ENCODE results near the gene TESPA1. TPM values are rescaled to one million over a fixed set of nuclear protein-coding genes. Genes with fewer than 3 reads are reported as not detected.

Gene TESPA1
- total and polyA plus RNA-seq, 2 donors (not counting 1 experiment from before 2014, with no cell fraction given) = not detected

DNA sequence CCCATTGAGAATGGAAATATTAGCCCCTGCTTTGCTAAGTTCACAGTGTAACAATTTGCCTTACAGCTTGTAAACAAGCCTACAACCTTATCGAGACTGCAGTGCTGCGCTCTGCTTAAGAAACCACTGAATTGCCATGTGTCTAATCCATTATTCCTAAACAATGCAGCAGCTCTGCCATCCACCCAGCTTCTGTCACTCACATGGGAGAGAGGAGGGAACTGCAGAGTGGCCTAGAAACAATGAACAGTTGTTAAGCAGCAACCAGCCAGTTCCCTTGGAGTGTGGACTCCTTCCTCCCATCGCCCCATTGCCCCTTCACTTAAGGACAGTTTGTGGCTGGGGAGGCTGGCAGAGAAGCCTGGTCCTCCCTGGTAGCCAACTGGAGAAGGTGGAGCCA lies 42.9 kb downstream of the TESPA1 start:
- Histone ChIP-seq H3K79me2 (ENCODE audit: control insufficient read depth, insufficient read depth, low read length) (no peaks in the 10 kb centered on the region), H3K4me2 (ENCODE audit: extremely low read depth, insufficient read depth, low read length) (no peak overlapping the region)
- TF ChIP-seq, protein P1, sequence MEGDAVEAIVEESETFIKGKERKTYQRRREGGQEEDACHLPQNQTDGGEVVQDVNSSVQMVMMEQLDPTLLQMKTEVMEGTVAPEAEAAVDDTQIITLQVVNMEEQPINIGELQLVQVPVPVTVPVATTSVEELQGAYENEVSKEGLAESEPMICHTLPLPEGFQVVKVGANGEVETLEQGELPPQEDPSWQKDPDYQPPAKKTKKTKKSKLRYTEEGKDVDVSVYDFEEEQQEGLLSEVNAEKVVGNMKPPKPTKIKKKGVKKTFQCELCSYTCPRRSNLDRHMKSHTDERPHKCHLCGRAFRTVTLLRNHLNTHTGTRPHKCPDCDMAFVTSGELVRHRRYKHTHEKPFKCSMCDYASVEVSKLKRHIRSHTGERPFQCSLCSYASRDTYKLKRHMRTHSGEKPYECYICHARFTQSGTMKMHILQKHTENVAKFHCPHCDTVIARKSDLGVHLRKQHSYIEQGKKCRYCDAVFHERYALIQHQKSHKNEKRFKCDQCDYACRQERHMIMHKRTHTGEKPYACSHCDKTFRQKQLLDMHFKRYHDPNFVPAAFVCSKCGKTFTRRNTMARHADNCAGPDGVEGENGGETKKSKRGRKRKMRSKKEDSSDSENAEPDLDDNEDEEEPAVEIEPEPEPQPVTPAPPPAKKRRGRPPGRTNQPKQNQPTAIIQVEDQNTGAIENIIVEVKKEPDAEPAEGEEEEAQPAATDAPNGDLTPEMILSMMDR (conservative IDR thresholded peaks at IDR 0.05 in 1 of 2, IDR thresholded peaks at IDR 0.05 in 1 of 2; ENCODE audit: low read depth in 1 of 2, low read length in 2 of 2) = no peak
- TF ChIP-seq EZH2 (IDR thresholded peaks at IDR 0.05; ENCODE audit: low read length, missing control alignments) = no peak

GRCh38 chr12:54940727-54941315 lies 43.7 kb downstream of the TESPA1 start:
- Histone ChIP-seq H3K4me1 (ENCODE audit: control insufficient read depth, extremely low read depth, insufficient read depth, low read length) (no peaks in the 10 kb centered on the region), H3K27me3 (ENCODE audit: control insufficient read depth, insufficient read depth, low read length) (no peaks in the 10 kb centered on the region), H2AFZ (ENCODE audit: low read length) (no peak overlapping the region), H3K9me3 (ENCODE audit: control insufficient read depth, insufficient read depth, low read depth, low read length) (no peaks in the 10 kb centered on the region), H3K4me3 (replicated peaks in 1 of 4; ENCODE audit: control extremely low read depth in 1 of 4, insufficient read depth in 1 of 4, low read depth in 3 of 4, low read length in 4 of 4) (no peak overlapping the region), H3K36me3 (ENCODE audit: control insufficient read depth, insufficient read depth, low read length) (no peaks in the 10 kb centered on the region), H4K20me1 (ENCODE audit: control insufficient read depth, extremely low read depth, insufficient read depth, low read length) (no peaks in the 10 kb centered on the region), H3K79me2 (ENCODE audit: control insufficient read depth, insufficient read depth, low read length) (no peaks in the 10 kb centered on the region), H3K4me2 (ENCODE audit: extremely low read depth, insufficient read depth, low read length) (no peak overlapping the region), H3K27ac (ENCODE audit: insufficient read depth, low read length) (no peak overlapping the region), H3K9ac (ENCODE audit: insufficient read depth, low read length) (no peak overlapping the region)
- no peak for DNase-seq (ENCODE audit: low read depth in 2 of 2)
- TF ChIP-seq, protein P1 (conservative IDR thresholded peaks at IDR 0.05 in 1 of 2, IDR thresholded peaks at IDR 0.05 in 1 of 2; ENCODE audit: low read depth in 1 of 2, low read length in 2 of 2) = no peak
- TF ChIP-seq EZH2 (IDR thresholded peaks at IDR 0.05; ENCODE audit: low read length, missing control alignments) = no peak

More for the DNA sequence above, 42.9 kb downstream of the TESPA1 start:
- no peak for DNase-seq (ENCODE audit: low read depth in 2 of 2)
- Histone ChIP-seq H3K36me3 (ENCODE audit: control insufficient read depth, insufficient read depth, low read length) (no peaks in the 10 kb centered on the region), H4K20me1 (ENCODE audit: control insufficient read depth, extremely low read depth, insufficient read depth, low read length) (no peaks in the 10 kb centered on the region), H3K27ac (ENCODE audit: insufficient read depth, low read length) (no peak overlapping the region), H3K9ac (ENCODE audit: insufficient read depth, low read length) (no peak overlapping the region), H2AFZ (ENCODE audit: low read length) (no peak overlapping the region), H3K9me3 (ENCODE audit: control insufficient read depth, insufficient read depth, low read depth, low read length) (no peaks in the 10 kb centered on the region), H3K4me1 (ENCODE audit: control insufficient read depth, extremely low read depth, insufficient read depth, low read length) (no peaks in the 10 kb centered on the region), H3K4me3 (replicated peaks in 1 of 4; ENCODE audit: control extremely low read depth in 1 of 4, insufficient read depth in 1 of 4, low read depth in 3 of 4, low read length in 4 of 4) (no peak overlapping the region), H3K27me3 (ENCODE audit: control insufficient read depth, insufficient read depth, low read length) (no peaks in the 10 kb centered on the region)

GRCh38 chr12:54937929-54938328 lies 46.6 kb downstream of the TESPA1 start:
- H3K27me3 ChIP-seq (ENCODE audit: control insufficient read depth, insufficient read depth, low read length) = no peaks in the 10 kb centered on the region
- no peak overlapping the region for H2AFZ ChIP-seq (ENCODE audit: low read length)
- no peaks in the 10 kb centered on the region for H3K4me1 ChIP-seq (ENCODE audit: control insufficient read depth, extremely low read depth, insufficient read depth, low read length)
- no peaks in the 10 kb centered on the region for H4K20me1 ChIP-seq (ENCODE audit: control insufficient read depth, extremely low read depth, insufficient read depth, low read length)
- H3K4me3 ChIP-seq (replicated peaks in 1 of 4; ENCODE audit: control extremely low read depth in 1 of 4, insufficient read depth in 1 of 4, low read depth in 3 of 4, low read length in 4 of 4) = no peak overlapping the region
- H3K9me3 ChIP-seq (ENCODE audit: control insufficient read depth, insufficient read depth, low read depth, low read length) = no peaks in the 10 kb centered on the region
- H3K79me2 ChIP-seq (ENCODE audit: control insufficient read depth, insufficient read depth, low read length) = no peaks in the 10 kb centered on the region
- H3K36me3 ChIP-seq (ENCODE audit: control insufficient read depth, insufficient read depth, low read length) = no peaks in the 10 kb centered on the region
- DNase-seq (ENCODE audit: low read depth in 2 of 2) = no peak
- no peak overlapping the region for H3K4me2 ChIP-seq (ENCODE audit: extremely low read depth, insufficient read depth, low read length)
- no peak overlapping the region for H3K27ac ChIP-seq (ENCODE audit: insufficient read depth, low read length)
- no peak overlapping the region for H3K9ac ChIP-seq (ENCODE audit: insufficient read depth, low read length)
- TF ChIP-seq EZH2 (IDR thresholded peaks at IDR 0.05; ENCODE audit: low read length, missing control alignments) = no peak
- TF ChIP-seq, protein P1 (conservative IDR thresholded peaks at IDR 0.05 in 1 of 2, IDR thresholded peaks at IDR 0.05 in 1 of 2; ENCODE audit: low read depth in 1 of 2, low read length in 2 of 2) = no peak

All from fibroblast of lung (primary cell).